NCI-H345 (cell line): ENCODE measurements around the gene TAS1R2.

ENCODE experiments used
- DNase-seq: peaks from one replicate; lab custom pipeline; 2025; lab: John Stamatoyannopoulos, UW

Gene TAS1R2

GRCh38 chr1:18819986-18820790 is 39.3 kb downstream of the TAS1R2 start:
- no peak for DNase-seq

GRCh38 chr1:18819203-18819602 is 40.3 kb downstream of the TAS1R2 start:
- DNase-seq, result no peak

- no peak for DNase-seq
Observed at GRCh38 chr1:18817795-18818435, 41.5 kb downstream of the TAS1R2 start.

- DNase-seq, result no peak
Observed at GRCh38 chr1:18817316-18817715, 42.1 kb downstream of the TAS1R2 start.

- no peak for DNase-seq
Observed at GRCh38 chr1:18816808-18817207, 42.7 kb downstream of the TAS1R2 start.

- no peak for DNase-seq
Observed at GRCh38 chr1:18814874-18815531, 44.5 kb downstream of the TAS1R2 start.

GRCh38 chr1:18814425-18814824 is 45.0 kb downstream of the TAS1R2 start:
- no peak for DNase-seq

GRCh38 chr1:18812453-18812939 is 47.0 kb downstream of the TAS1R2 start:
- DNase-seq, result no peak

GRCh38 chr1:18811733-18812452 is 47.6 kb downstream of the TAS1R2 start:
- no peak for DNase-seq

- no peak for DNase-seq
Observed at GRCh38 chr1:18809953-18810899, 49.2 kb downstream of the TAS1R2 start.

- no peak for DNase-seq
Observed at GRCh38 chr1:18808550-18808949, 50.9 kb downstream of the TAS1R2 start.

GRCh38 chr1:18807334-18808063 is 52.0 kb downstream of the TAS1R2 start:
- DNase-seq, result no peak

GRCh38 chr1:18805925-18806849 is 53.3 kb downstream of the TAS1R2 start:
- no peak for DNase-seq

- no peak for DNase-seq
Observed at GRCh38 chr1:18805150-18805879, 54.1 kb downstream of the TAS1R2 start.

- DNase-seq, result no peak
Observed at GRCh38 chr1:18803851-18804250, 55.6 kb downstream of the TAS1R2 start.

- DNase-seq, result no peak
Observed at GRCh38 chr1:18803151-18803791, 56.2 kb downstream of the TAS1R2 start.

- no peak for DNase-seq
Observed at GRCh38 chr1:18802231-18802630, 57.2 kb downstream of the TAS1R2 start.

- no peak for DNase-seq
Observed at GRCh38 chr1:18800258-18800657, 59.2 kb downstream of the TAS1R2 start.
